SIG-M5 treated with dmso at 0.1 percent for 504 hours (cell line): ENCODE results near the gene ABCC3.
"Not testable (repeated sequence)": the region's sequence is repeated elsewhere in the genome, so short reads cannot be mapped to it uniquely, and the experiment has no call there.

Experiments used
- DNase-seq: peaks from one replicate; lab custom pipeline; 2025; ENCODE audit not compliant: unreplicated experiment; lab: John Stamatoyannopoulos, UW

Gene ABCC3

GRCh38 chr17:50696365-50696879 lies 61.7 kb downstream of the ABCC3 start:
- no peak for DNase-seq

- DNase-seq = no peak
These were observed 62.4 kb downstream of the ABCC3 start for GRCh38 chr17:50697062-50697461.

- DNase-seq = no peak
These were observed 63.1 kb downstream of the ABCC3 start for GRCh38 chr17:50697663-50698272.

GRCh38 chr17:50699410-50699809 lies 64.7 kb downstream of the ABCC3 start:
- DNase-seq = no peak

GRCh38 chr17:50703162-50703561 lies 68.5 kb downstream of the ABCC3 start:
- no peak for DNase-seq

GRCh38 chr17:50707289-50708049 lies 72.8 kb downstream of the ABCC3 start, which contains the start of gene ANKRD40:
TSS of gene ANKRD40 (minus strand) at chr17:50707914. CDS start at chr17:50707654, 260 bp downstream.
- peak; percentile 94 for DNase-seq

GRCh38 chr17:50708050-50709000 lies 73.6 kb downstream of the ABCC3 start:
- peak; percentile 72 for DNase-seq

GRCh38 chr17:50709053-50709452 lies 74.4 kb downstream of the ABCC3 start:
- DNase-seq = not testable (repeated sequence)

- DNase-seq = no peak
These were observed 75.3 kb downstream of the ABCC3 start for GRCh38 chr17:50710025-50710424.

- no peak for DNase-seq
These were observed 76.0 kb downstream of the ABCC3 start for GRCh38 chr17:50710650-50711049.

GRCh38 chr17:50712641-50713040 lies 78.0 kb downstream of the ABCC3 start:
- no peak for DNase-seq

- DNase-seq = no peak
These were observed 80.8 kb downstream of the ABCC3 start for GRCh38 chr17:50715471-50715870.

- DNase-seq = peak; percentile 90
These were observed 84.7 kb downstream of the ABCC3 start, which contains the start of gene LUC7L3 for GRCh38 chr17:50719144-50719923. TSS of gene LUC7L3 (plus strand) at chr17:50719603. CDS start at chr17:50719733, 130 bp downstream.

GRCh38 chr17:50719924-50720794 lies 85.5 kb downstream of the ABCC3 start:
- no peak for DNase-seq

GRCh38 chr17:50721194-50722010 lies 86.7 kb downstream of the ABCC3 start:
- peak; percentile 46 for DNase-seq

GRCh38 chr17:50722746-50723145 lies 88.1 kb downstream of the ABCC3 start:
- DNase-seq = no peak

- not testable (repeated sequence) for DNase-seq
These were observed 89.9 kb downstream of the ABCC3 start for GRCh38 chr17:50724622-50725021.
